HG02943 (cell line): Measurements from ENCODE around the gene PVRIG.
"Not testable (repeated sequence)": the region's sequence is repeated elsewhere in the genome, so short reads cannot be mapped to it uniquely, and the experiment has no call there.

Experiments
- ATAC-seq: cut with Tn5 transposase; IDR thresholded peaks from one replicate; pipeline ENCODE4 v1.9.1; 2021; ENCODE audit warnings: mild to moderate bottlenecking, low read depth, moderate library complexity; ENCODE audit not compliant: unreplicated experiment

Gene PVRIG

DNA sequence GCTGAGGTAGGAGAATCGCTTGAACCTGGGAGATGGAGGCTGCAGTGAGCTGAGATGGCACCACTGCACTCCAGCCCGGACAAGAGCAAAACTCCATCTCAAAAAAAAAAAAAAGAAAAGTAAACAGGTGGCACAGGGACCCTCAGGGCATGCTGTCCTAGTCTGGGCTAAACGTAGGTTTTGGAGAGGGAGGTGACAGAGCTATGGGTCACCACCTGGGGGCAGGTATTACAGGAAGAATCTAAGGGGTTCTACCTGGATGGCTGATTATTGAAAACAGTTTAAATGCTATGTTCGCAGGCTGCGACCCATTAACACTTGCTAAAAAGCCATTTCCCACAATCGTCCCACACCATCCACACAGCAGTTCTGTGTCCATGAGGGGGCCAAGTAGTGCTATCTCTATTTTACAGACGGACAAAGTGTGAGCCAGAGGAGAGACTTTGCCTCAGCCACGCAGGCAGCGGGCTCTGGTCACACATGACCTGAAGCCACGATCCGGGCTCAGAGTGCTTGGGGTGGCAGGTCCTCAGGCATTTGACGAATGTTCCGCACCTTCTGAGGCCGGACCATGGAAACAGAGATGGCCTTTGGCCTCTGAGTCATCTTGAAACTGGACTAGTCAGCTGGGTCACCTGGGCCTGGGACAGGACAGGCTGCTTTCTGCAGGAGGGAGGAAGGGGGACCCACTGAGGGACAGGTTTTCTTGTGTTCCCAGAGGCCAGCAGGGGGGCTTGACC is 49.7 kb downstream of the PVRIG start:
- not testable (repeated sequence) for ATAC-seq

- ATAC-seq, result not testable (repeated sequence)
These were observed 50.5 kb downstream of the PVRIG start for GRCh38 chr7:100270046-100270918.
